GM13977 (cell line): ENCODE data around the gene TRMT1.
A peak's percentile ranks its signal among the peaks of the same experiment; 100 is the strongest.

Experiments
- DNase-seq: peaks from one replicate; pipeline ENCODE4 v3.0.0; 2012; ENCODE audit warnings: low spot score
- in situ Hi-C: fragments of 300-500 bp; cut with MboI; formaldehyde crosslinking; loops from one replicate; pipeline ENCODE4 v1.12.0; 2022; ENCODE audit warnings: low sequenced_read_pairs, low pct_unique_long_range_greater_than_20kb, mixed read lengths, inconsistent platforms; ENCODE audit not compliant: unreplicated experiment
- TF ChIP-seq, protein P1 (sequence below): IDR thresholded peaks from 2 replicates; pipeline ENCODE4 v1.5.1; 2012; ENCODE audit warnings: mild to moderate bottlenecking, control low read depth; ENCODE audit not compliant: insufficient read depth; ENCODE audit errors: extremely low read depth, missing control alignments

The TRMT1 gene

DNA sequence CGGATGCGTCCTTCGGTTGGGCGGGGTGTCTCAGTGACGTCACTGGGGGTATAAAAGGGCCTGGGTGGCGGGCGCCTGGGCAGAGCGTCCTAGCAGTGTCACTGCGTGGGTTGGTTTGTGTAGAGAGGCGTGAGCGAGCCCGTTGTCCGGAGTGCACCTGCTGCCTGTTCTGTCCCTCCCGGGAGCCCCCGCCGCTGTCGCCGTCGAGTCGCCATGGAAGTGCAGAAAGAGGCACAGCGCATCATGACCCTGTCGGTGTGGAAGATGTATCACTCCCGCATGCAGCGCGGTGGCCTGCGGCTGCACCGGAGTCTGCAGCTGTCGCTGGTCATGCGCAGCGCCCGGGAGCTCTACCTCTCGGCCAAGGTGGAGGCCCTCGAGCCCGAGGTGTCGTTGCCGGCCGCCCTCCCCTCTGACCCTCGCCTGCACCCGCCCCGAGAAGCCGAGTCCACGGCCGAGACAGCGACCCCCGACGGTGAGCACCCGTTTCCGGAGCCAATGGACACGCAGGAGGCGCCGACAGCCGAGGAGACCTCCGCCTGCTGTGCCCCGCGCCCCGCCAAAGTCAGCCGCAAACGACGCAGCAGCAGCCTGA lies 36.5 kb upstream of the TRMT1 start:
- TF ChIP-seq, protein P1, sequence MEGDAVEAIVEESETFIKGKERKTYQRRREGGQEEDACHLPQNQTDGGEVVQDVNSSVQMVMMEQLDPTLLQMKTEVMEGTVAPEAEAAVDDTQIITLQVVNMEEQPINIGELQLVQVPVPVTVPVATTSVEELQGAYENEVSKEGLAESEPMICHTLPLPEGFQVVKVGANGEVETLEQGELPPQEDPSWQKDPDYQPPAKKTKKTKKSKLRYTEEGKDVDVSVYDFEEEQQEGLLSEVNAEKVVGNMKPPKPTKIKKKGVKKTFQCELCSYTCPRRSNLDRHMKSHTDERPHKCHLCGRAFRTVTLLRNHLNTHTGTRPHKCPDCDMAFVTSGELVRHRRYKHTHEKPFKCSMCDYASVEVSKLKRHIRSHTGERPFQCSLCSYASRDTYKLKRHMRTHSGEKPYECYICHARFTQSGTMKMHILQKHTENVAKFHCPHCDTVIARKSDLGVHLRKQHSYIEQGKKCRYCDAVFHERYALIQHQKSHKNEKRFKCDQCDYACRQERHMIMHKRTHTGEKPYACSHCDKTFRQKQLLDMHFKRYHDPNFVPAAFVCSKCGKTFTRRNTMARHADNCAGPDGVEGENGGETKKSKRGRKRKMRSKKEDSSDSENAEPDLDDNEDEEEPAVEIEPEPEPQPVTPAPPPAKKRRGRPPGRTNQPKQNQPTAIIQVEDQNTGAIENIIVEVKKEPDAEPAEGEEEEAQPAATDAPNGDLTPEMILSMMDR = peak; percentile 42
- DNase-seq = peak; percentile 95
- in situ Hi-C loops = no loop called here

DNA sequence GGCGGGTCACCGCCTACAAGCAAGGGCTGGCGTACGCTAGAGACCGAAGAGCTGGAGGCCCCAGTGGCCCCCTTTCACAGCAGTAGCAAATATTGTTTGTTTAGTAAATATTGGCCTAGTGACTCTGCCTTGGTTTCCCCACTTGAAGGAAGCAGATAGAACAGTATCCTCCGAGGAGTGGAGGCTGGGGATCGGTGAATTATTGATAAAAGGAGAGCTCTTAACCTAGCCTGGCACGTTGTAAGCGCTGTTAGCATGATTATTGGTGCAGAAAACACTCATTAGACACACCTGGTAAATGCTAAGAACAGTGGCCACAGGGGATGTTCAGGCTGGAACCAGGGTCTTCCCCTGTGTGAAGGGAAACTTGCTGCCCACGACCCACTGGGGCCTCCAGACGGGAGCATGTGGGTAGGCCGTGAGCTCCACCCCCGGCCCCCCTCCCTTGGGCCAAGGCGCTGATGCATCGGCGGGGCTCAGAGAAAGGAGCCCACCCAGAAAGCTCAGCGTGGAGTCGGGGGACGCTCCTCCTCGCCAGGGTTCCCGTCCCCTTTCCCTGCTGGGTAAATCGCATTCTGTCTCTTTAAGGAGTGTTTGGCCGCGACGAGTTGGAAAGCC lies 35.9 kb upstream of the TRMT1 start:
- no peak for DNase-seq
- TF ChIP-seq, protein P1 = no peak
- in situ Hi-C loops = no loop called here

DNA sequence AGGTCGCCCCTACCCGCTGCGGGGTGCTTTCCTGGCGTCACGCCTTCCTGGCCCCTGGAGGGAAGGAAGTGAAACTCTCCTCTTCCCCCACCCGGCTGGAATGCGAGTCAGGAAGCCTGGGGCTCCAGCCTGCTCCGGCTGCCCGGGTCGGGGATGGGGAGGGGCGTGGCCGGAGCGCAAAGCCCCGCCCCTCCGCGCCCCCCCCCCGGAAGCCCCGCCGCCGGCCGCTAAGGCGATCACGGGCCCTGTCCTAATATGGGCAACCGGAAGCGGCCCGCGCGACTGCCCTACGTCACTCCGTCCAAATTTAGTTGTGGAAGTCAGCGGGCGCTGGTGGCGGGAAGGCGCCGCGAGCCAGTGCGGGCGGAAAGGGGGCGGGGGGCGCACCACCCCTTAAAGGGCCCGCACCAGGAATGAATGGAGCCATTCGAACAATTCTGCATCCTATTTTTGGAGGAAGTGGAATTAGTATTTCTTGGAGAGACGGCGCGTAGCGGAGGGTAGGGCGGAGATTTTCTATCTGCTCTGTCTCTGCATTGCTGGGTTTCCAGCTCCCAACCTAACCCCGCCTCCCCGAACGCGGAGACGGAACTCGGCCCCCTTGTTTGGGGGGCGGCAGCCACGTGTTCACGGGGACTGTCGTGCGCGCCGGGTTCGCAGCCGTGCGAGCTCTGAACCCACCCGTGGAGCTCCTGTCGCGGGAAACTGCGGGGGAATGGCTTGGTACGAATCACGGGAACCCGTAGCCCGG lies 35.2 kb upstream of the TRMT1 start:
- in situ Hi-C loops = no loop called here
- TF ChIP-seq, protein P1 = no peak
- DNase-seq = peak; percentile 98

DNA sequence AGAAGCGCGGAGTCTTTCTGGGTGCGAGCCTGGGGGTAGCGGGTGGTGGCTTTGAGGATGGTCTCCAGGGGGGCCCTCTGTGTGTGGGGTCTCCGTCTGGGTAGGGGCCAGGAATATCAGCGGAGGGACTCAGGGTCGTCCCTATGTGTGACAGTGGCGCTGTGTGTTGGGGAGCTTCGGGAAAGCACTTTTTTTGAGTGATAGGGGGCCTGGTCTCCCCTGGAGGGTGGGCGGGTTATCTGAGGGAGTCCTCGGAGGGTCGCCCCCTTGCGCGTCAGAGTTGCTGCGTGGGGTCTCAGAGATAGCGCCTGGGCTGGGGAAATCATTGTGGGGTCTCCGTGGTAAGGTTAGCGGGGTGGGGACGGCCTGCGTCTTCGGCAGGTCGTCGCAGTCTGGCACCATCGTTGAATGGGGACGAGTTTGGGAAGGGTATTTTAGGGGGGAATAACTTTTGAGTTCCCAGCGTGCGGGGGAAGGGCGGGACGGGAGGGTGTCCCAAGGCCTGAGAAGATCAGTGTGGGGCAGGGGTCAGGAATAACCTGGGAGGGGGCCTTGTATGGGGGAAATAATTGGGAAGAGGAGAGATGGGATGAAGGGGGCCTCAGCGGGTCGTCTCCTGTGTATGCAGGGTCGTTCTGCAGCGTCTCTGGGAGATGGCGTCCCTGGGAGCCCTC lies 34.5 kb upstream of the TRMT1 start:
- in situ Hi-C loops = no loop called here
- TF ChIP-seq, protein P1 = no peak
- peak; percentile 58 for DNase-seq

- peak; percentile 97 for DNase-seq
- in situ Hi-C loops = no loop called here
- TF ChIP-seq, protein P1 = peak; percentile 59
Observed at GRCh38 chr19:13150187-13150930, 33.8 kb upstream of the TRMT1 start, which contains the start of the genes IER2 and STX10. IER2 (plus strand) TSS chr19:13150411; CDS start chr19:13153187, 2,776 bp downstream. STX10 (minus strand) TSS chr19:13150375; CDS start chr19:13150173, 202 bp downstream.
